KMS-11 (cell line): ENCODE results near the gene CCNB1IP1.

ENCODE experiments used
- H2AFZ ChIP-seq: fragments of 200-600 bp; sonication (generic); 2 replicates; pipeline ENCODE4 v1.6.1; 2016; ENCODE audit warnings: antibody characterized with exemption, mixed run types, low read depth
- H3K27ac ChIP-seq: fragments of 200-600 bp; sonication (generic); 2 replicates; pipeline ENCODE4 v1.6.1; 2016; ENCODE audit warnings: mild to moderate bottlenecking, mixed run types
- H3K27me3 ChIP-seq: fragments of 200-600 bp; sonication (generic); 2 replicates; pipeline ENCODE4 v1.6.1; 2017; ENCODE audit warnings: mild to moderate bottlenecking, low read depth, mixed run types, moderate library complexity; ENCODE audit not compliant: insufficient read depth
- H3K36me3 ChIP-seq: fragments of 200-600 bp; sonication (generic); 2 replicates; pipeline ENCODE4 v1.6.1; 2017; ENCODE audit warnings: mild to moderate bottlenecking, mixed run types; ENCODE audit not compliant: insufficient read depth
- H3K4me1 ChIP-seq: fragments of 200-600 bp; sonication (generic); 2 replicates; pipeline ENCODE4 v1.6.1; 2016; ENCODE audit warnings: mild to moderate bottlenecking, low read depth, mixed run types; ENCODE audit not compliant: poor library complexity, severe bottlenecking
- H3K4me2 ChIP-seq: fragments of 200-600 bp; sonication (generic); 2 replicates; pipeline ENCODE4 v1.7.0; 2016; ENCODE audit warnings: mild to moderate bottlenecking, mixed run types
- H3K4me3 ChIP-seq: fragments of 200-600 bp; sonication (generic); IDR thresholded peaks from 2 replicates; pipeline ENCODE4 v1.6.1; 2017; ENCODE audit warnings: low read depth, low read length, mixed read lengths; ENCODE audit not compliant: insufficient read depth
- H3K79me2 ChIP-seq: fragments of 200-600 bp; sonication (generic); 2 replicates; pipeline ENCODE4 v1.6.1; 2016; ENCODE audit warnings: low read depth, mixed run types; ENCODE audit not compliant: insufficient read depth
- H3K9ac ChIP-seq: fragments of 200-600 bp; sonication (generic); 2 replicates; pipeline ENCODE4 v1.6.1; 2016; ENCODE audit warnings: mild to moderate bottlenecking, mixed run types
- H4K20me1 ChIP-seq: fragments of 200-600 bp; sonication (generic); 2 replicates; pipeline ENCODE4 v1.6.1; 2016; ENCODE audit warnings: mild to moderate bottlenecking, mixed run types; ENCODE audit not compliant: insufficient read depth
- TF ChIP-seq, protein P1 (sequence below): fragments of 200-600 bp; sonication (generic); conservative IDR thresholded peaks from 2 replicates; pipeline ENCODE4 v1.6.1; 2017; ENCODE audit warnings: low read depth, mild to moderate bottlenecking, antibody characterized with exemption, low read length, moderate library complexity, mixed read lengths

CCNB1IP1 gene, protein sequence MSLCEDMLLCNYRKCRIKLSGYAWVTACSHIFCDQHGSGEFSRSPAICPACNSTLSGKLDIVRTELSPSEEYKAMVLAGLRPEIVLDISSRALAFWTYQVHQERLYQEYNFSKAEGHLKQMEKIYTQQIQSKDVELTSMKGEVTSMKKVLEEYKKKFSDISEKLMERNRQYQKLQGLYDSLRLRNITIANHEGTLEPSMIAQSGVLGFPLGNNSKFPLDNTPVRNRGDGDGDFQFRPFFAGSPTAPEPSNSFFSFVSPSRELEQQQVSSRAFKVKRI

DNA sequence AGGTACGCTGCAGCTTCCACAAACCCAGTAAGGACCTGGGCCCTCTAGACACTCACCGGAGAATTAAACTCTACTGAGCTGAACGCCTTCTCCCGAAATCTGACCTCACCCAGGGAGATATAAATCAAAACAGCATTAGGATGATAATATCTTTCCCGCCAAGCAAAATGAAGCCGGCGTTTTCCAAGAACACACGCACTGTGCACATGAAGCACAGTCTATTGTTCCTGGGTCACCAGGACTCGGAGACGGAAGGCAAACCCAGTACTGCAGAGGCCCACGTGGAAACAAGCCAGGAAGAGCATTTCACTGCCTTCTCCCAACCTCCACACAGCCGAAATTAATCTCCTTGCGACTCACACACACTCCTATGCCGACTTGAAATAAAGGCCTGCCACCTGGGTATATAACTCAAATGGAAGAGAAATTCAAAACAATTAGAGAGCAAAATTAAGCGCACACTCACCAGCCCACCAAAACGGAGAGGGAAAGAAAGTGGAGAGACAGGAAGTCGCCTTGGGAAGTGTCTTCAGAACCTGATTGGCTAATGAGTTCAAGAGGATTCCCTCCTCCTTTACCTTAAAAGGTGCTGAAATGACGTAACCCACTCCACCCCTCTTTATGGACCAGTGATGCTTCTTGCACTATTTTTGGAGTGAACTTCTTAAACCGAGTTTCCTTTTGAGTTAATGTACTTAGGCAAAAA, at the start of gene CCNB1IP1:
Gene CCNB1IP1 (minus strand): TSS at position 492 of the 706 bp plus-strand sequence. CDS start 16,756 bp downstream, outside the sequence.
- peaks cover 18% of the 10 kb centered on the region for H3K4me1 ChIP-seq

DNA sequence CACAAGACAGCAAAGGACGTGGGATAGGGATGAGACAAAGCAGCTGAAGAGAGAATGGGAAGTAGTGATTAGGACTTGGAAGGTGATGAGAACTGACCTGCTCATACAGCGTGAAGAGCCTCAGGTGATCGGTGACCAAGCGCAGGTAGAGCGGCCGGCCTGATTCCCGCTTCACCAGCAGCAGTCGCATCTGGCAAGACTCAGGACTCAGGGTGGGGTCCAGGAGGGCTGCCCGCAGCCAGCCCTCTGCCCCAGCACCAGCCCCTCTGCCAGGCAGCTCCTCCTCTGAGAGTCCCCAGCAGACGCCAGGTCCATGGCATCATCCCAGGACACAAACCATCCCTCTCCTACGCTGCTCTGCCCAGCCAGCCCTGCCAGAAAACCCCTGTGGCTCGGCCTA, 49.4 kb upstream of the CCNB1IP1 start:
- Histone ChIP-seq H4K20me1 (no peaks in the 10 kb centered on the region), H3K79me2 (no peaks in the 10 kb centered on the region), H3K4me3 (no peak overlapping the region), H3K27me3 (no peaks in the 10 kb centered on the region), H3K4me2 (no peak overlapping the region), H2AFZ (no peak overlapping the region), H3K27ac (no peak overlapping the region), H3K36me3 (no peaks in the 10 kb centered on the region), H3K9ac (no peak overlapping the region), H3K4me1 (no peaks in the 10 kb centered on the region)
- TF ChIP-seq, protein P1, sequence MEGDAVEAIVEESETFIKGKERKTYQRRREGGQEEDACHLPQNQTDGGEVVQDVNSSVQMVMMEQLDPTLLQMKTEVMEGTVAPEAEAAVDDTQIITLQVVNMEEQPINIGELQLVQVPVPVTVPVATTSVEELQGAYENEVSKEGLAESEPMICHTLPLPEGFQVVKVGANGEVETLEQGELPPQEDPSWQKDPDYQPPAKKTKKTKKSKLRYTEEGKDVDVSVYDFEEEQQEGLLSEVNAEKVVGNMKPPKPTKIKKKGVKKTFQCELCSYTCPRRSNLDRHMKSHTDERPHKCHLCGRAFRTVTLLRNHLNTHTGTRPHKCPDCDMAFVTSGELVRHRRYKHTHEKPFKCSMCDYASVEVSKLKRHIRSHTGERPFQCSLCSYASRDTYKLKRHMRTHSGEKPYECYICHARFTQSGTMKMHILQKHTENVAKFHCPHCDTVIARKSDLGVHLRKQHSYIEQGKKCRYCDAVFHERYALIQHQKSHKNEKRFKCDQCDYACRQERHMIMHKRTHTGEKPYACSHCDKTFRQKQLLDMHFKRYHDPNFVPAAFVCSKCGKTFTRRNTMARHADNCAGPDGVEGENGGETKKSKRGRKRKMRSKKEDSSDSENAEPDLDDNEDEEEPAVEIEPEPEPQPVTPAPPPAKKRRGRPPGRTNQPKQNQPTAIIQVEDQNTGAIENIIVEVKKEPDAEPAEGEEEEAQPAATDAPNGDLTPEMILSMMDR = no peak

More for the DNA sequence above, at the start of gene CCNB1IP1:
- H3K9ac ChIP-seq = peak within 1 kb of the TSS; percentile 61; the same call in 1 of the 2 replicates
- H3K27me3 ChIP-seq = no peaks in the 10 kb centered on the region
- H3K4me3 ChIP-seq = peak within 1 kb of the TSS; percentile 51
- H4K20me1 ChIP-seq = no peaks in the 10 kb centered on the region
- H2AFZ ChIP-seq = peak within 1 kb of the TSS; percentile 48
- no peaks in the 10 kb centered on the region for H3K36me3 ChIP-seq
- peak within 1 kb of the TSS; percentile 64 for H3K27ac ChIP-seq
- TF ChIP-seq, protein P1 = no peak
- H3K4me2 ChIP-seq = peak within 1 kb of the TSS; percentile 83
- peaks cover 42% of the 10 kb centered on the region for H3K79me2 ChIP-seq

DNA sequence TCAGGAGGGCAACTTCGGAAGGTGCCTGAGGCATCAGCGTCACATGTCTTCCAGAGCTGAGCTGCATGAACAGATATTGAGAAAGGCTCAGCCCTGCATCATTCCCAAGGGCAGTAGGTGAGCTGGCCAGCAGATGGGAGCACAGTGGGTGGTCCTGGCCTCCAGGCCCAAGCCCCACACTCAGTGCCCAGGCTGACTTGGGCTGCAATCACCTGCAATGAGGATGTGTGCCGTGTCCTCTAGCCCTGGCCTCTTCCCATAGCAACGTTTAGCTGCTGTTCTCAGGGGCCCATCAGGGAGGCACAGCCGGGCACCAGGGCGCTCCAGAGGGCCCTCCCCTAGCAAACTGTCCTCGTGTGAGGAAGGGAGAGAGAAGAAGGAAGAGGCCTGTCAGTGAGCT, 48.3 kb upstream of the CCNB1IP1 start:
- TF ChIP-seq, protein P1 = no peak
- Histone ChIP-seq H3K4me1 (no peaks in the 10 kb centered on the region), H3K4me2 (no peak overlapping the region), H3K9ac (no peak overlapping the region), H4K20me1 (no peaks in the 10 kb centered on the region), H3K36me3 (no peaks in the 10 kb centered on the region), H3K27ac (no peak overlapping the region), H3K4me3 (no peak overlapping the region), H3K27me3 (no peaks in the 10 kb centered on the region), H3K79me2 (no peaks in the 10 kb centered on the region), H2AFZ (no peak overlapping the region)

DNA sequence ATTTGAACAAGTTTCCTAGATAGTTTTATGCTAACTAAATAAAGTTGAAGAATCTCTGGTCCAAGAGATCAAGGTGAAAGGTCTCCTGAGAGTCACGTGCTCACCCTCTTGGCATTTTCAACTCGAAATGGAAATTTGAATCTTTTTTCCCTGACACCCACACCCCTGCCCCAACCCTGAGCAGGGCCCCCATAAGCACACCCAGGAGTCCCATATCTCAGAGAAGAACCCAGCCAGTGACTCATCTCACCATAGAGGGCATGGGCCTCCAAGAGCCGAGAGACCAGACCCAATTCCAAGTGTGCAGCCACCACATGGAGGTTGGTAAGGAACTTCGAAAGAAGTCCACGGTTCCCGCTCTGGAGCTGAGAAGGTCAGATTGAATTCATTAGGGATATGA, 47.6 kb upstream of the CCNB1IP1 start:
- Histone ChIP-seq H3K4me2 (no peak overlapping the region), H3K36me3 (no peaks in the 10 kb centered on the region), H3K79me2 (no peaks in the 10 kb centered on the region), H3K27ac (no peak overlapping the region), H3K27me3 (no peaks in the 10 kb centered on the region), H4K20me1 (no peaks in the 10 kb centered on the region), H3K9ac (no peak overlapping the region), H3K4me3 (no peak overlapping the region), H2AFZ (no peak overlapping the region), H3K4me1 (no peaks in the 10 kb centered on the region)
- TF ChIP-seq, protein P1 = no peak
